ENCODE measurements around the gene PLAC9.

DNA sequence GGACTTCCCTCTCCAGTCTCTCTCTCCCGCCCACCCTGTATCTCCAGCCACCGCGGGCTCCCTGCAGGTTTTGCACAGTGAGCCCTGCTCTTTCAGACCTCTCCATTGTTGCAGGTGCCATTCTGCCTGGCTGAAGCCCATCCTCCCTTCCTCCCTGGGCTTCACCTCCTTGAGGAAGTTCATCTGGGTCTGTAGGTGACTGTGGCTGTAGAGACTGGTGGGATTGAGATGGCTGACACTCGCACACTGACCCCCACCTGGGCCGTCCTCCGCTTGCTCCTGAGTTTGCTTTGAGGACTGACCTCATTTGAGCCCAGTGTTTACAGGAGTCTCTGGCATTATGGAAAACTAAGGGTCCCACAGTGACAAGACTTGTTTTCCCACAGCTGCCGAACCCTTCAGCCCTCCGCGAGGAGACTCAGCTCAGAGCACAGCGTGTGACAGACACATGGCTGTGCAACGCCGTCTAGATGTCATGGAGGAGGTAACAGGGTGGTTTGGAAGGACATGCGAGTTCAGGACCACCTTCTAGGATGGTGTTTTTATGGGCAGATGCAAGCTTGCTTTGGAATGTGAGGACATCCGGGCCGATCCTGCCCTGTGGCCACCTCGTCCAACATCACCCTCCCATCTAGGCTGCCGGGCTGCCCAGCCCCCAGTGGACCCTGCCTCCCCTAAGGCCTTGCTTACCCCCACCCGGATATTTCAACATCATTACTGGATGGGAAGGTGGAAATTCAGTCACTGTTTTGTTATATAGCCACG lies 9.3 kb downstream of the PLAC9 start:
- TF ChIP-seq POLR2A (IDR thresholded peaks at IDR 0.05; ENCODE audit: extremely low read depth, insufficient read length) = no peak
- TF ChIP-seq, protein P1, sequence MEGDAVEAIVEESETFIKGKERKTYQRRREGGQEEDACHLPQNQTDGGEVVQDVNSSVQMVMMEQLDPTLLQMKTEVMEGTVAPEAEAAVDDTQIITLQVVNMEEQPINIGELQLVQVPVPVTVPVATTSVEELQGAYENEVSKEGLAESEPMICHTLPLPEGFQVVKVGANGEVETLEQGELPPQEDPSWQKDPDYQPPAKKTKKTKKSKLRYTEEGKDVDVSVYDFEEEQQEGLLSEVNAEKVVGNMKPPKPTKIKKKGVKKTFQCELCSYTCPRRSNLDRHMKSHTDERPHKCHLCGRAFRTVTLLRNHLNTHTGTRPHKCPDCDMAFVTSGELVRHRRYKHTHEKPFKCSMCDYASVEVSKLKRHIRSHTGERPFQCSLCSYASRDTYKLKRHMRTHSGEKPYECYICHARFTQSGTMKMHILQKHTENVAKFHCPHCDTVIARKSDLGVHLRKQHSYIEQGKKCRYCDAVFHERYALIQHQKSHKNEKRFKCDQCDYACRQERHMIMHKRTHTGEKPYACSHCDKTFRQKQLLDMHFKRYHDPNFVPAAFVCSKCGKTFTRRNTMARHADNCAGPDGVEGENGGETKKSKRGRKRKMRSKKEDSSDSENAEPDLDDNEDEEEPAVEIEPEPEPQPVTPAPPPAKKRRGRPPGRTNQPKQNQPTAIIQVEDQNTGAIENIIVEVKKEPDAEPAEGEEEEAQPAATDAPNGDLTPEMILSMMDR (IDR thresholded peaks at IDR 0.05; ENCODE audit: low read depth, low read length) = no peak
- TF ChIP-seq MAX (IDR thresholded peaks at IDR 0.05; ENCODE audit: low read depth, low read length) = no peak
